C4-2B (cell line): Measurements from ENCODE around the gene MAP2.

Experiments used
- H3K27ac ChIP-seq: fragments of 450-650 bp; 2 replicates; pipeline ENCODE4 v1.5.1; 2017
- CTCF ChIP-seq: fragments of 450-650 bp; conservative IDR thresholded peaks from 2 replicates; pipeline ENCODE4 v1.5.1; 2017; ENCODE audit warnings: mild to moderate bottlenecking
- ZFX ChIP-seq: fragments of 450-650 bp; IDR thresholded peaks from 2 replicates; pipeline ENCODE4 v1.6.1; 2017

Gene MAP2

GRCh38 chr2:209577376-209578357, 153.8 kb downstream of the MAP2 start:
- H3K27ac ChIP-seq: no peak overlapping the region
- TF ChIP-seq CTCF (peak; percentile 58), ZFX (no peak)

DNA sequence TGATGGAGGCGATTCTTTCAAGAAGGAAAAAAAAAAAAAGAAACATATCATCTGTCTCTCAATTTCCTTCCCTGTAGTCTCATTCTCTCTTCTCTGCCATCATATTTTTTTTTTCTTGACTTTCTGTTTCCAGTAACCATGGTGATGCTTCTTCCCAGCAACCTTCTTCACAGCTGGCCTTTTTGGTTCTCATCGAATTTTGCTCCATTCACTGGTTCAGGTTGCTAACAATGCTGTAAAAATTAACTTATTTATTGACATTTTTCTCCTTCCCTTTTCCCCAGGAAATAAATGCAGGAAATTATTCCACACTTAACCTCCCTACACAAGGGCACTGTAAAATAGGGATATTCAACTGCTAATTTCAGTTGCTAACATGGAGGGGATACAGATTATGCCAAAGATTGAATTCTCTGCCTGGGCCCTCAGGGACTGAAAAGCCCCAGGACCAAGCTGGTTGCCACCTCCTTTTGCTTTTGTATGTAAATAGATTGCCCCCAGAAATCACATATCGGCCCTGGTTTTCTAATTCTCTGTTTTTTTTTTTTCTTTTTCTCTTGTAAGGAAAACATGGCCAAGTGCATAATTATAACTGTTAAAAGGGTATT, 154.7 kb downstream of the MAP2 start:
- no peak overlapping the region for H3K27ac ChIP-seq
- TF ChIP-seq CTCF (no peak), ZFX (no peak)

- TF ChIP-seq ZFX (no peak), CTCF (no peak)
- no peak overlapping the region for H3K27ac ChIP-seq
Observed at GRCh38 chr2:209579230-209579749, 155.4 kb downstream of the MAP2 start.

DNA sequence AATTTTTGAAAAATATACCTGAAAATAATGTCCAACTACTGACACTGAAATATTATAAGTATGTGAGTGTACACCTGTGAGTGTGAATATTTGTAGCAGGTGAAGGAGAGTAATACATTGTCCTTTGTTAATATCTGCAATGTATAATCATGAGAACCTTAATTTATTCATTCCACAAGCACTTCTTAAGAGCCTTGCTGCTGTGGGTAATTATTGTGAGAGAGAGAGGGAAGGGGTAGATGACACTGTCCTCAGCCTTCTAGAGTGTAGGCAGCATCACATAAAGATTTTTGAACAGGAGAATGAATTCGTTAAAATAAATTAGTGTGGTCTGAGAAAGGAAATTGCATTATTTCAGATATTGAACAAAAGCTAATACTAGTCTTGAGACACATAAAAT, 157.2 kb downstream of the MAP2 start:
- no peak overlapping the region for H3K27ac ChIP-seq
- no peak for TF ChIP-seq ZFX
- no peak for TF ChIP-seq CTCF

- H3K27ac ChIP-seq: no peak overlapping the region
- TF ChIP-seq CTCF: no peak
- TF ChIP-seq ZFX: no peak
Observed at GRCh38 chr2:209582281-209582680, 158.4 kb downstream of the MAP2 start.

- no peak overlapping the region for H3K27ac ChIP-seq
- TF ChIP-seq ZFX (no peak), CTCF (no peak)
Observed at GRCh38 chr2:209584472-209584871, 160.6 kb downstream of the MAP2 start.

GRCh38 chr2:209584915-209585314, 161.1 kb downstream of the MAP2 start:
- TF ChIP-seq ZFX (no peak), CTCF (no peak)
- H3K27ac ChIP-seq: no peak overlapping the region
